B cell (primary cell): Measurements from ENCODE around the gene TDRD9. TPM values are rescaled to one million over a fixed set of nuclear protein-coding genes. Genes with fewer than 3 reads are reported as not detected.
"Not testable (repeated sequence)": the region's sequence is repeated elsewhere in the genome, so short reads cannot be mapped to it uniquely, and the experiment has no call there.

Experiments
- ATAC-seq: fragments of 200-7000 bp; cut with Tn5 transposase; one replicate; pipeline ENCODE4 v1.10.0; 2021; ENCODE audit warnings: low read depth, mild to moderate bottlenecking, moderate number of reproducible peaks, moderate library complexity
- CTCF ChIA-PET: fragments of 350-600 bp; sonication (Branson Sonifier 250); formaldehyde crosslinking; loops from one replicate; lab custom pipeline; 2021; ENCODE audit warnings: antibody characterized with exemption, inconsistent platforms; lab: Charles Lee
- POLR2A ChIA-PET: fragments of 350-600 bp; sonication (Branson Sonifier 250); formaldehyde crosslinking; loops from one replicate; lab custom pipeline; 2021; ENCODE audit warnings: antibody characterized with exemption; lab: Charles Lee
- DNase-seq: peaks from one replicate; pipeline ENCODE4 v3.0.0; 2013
- H2AFZ ChIP-seq: 2 replicates; pipeline ENCODE4 v1.6.1; 2012; ENCODE audit warnings: mild to moderate bottlenecking, low read depth, low read length; ENCODE audit not compliant: insufficient read depth, poor library complexity, severe bottlenecking
- H3K27ac ChIP-seq, 2 donors: 1 replicate in 1 of 2; 2 replicates in 1 of 2; pipeline ENCODE4 v1.5.1; 2012 to 2013; ENCODE audit warnings: low read length in 2 of 2, mild to moderate bottlenecking in 2 of 2, moderate library complexity in 1 of 2
- H3K27me3 ChIP-seq, 4 experiments: fragments of 200-600 bp in 1 of 4; sonication (generic) in 1 of 4; replicated peaks in 1 of 4; 1 replicate in 2 of 4; 2 replicates in 2 of 4; pipeline versions ENCODE4 v1.6.1 to v1.7.0; 2013 to 2016; ENCODE audit warnings: low read length in 3 of 4, mild to moderate bottlenecking in 2 of 4, mixed read lengths in 1 of 4, moderate library complexity in 1 of 4; ENCODE audit not compliant: insufficient read depth in 4 of 4, control insufficient read depth in 3 of 4; ENCODE audit errors: control extremely low read depth in 1 of 4
- H3K36me3 ChIP-seq, 2 experiments: replicated peaks in 1 of 2; 1 replicate in 1 of 2; 2 replicates in 1 of 2; pipeline versions ENCODE4 v1.6.1 to v1.7.1; 2013; ENCODE audit warnings: low read length in 1 of 2; ENCODE audit not compliant: insufficient read depth in 2 of 2, control insufficient read depth in 1 of 2; ENCODE audit errors: control extremely low read depth in 1 of 2, extremely low read depth in 1 of 2
- H3K4me1 ChIP-seq, 2 donors: fragments of 200-600 bp in 1 of 2; sonication (generic) in 1 of 2; 1 replicate in 1 of 2; 2 replicates in 1 of 2; pipeline versions ENCODE4 v1.5.1 to v1.6.1; 2013 to 2017; ENCODE audit warnings: low read length in 2 of 2; ENCODE audit not compliant: control insufficient read depth in 2 of 2, insufficient read depth in 2 of 2
- H3K4me2 ChIP-seq: replicated peaks from 2 replicates; pipeline ENCODE3; 2012; ENCODE audit warnings: mild to moderate bottlenecking, low read depth, low read length; ENCODE audit not compliant: poor library complexity, severe bottlenecking
- H3K4me3 ChIP-seq, 5 experiments: fragments of 200-600 bp in 1 of 5; sonication (generic) in 1 of 5; 1 replicate in 3 of 5; 2 replicates in 2 of 5; pipeline versions ENCODE4 v1.5.1 to v1.7.0; 2011 to 2016; ENCODE audit warnings: low read length in 4 of 5, mild to moderate bottlenecking in 4 of 5, low read depth in 2 of 5, control low read depth in 1 of 5, moderate library complexity in 1 of 5; ENCODE audit not compliant: insufficient read depth in 1 of 5; ENCODE audit errors: control extremely low read depth in 1 of 5, extremely low read depth in 1 of 5
- H3K79me2 ChIP-seq: fragments of 200-600 bp; sonication (generic); one replicate; pipeline ENCODE4 v1.6.0; 2016; ENCODE audit warnings: low read length; ENCODE audit not compliant: control insufficient read depth, insufficient read depth
- H3K9ac ChIP-seq: fragments of 200-600 bp; sonication (generic); 2 replicates; pipeline ENCODE4 v1.6.1; 2017; ENCODE audit warnings: mild to moderate bottlenecking, low read length, moderate library complexity
- H3K9me3 ChIP-seq, 3 donors: one replicate each; pipeline versions ENCODE4 v1.6.1 to v1.7.1; 2013; ENCODE audit warnings: low read length in 2 of 3; ENCODE audit not compliant: control insufficient read depth in 2 of 3, insufficient read depth in 1 of 3; ENCODE audit errors: control extremely low read depth in 1 of 3
- H4K20me1 ChIP-seq: 2 replicates; pipeline ENCODE4 v1.6.0; 2012; ENCODE audit warnings: mild to moderate bottlenecking, low read length; ENCODE audit not compliant: insufficient read depth, control insufficient read depth, poor library complexity, severe bottlenecking
- H3K27ac Mint-ChIP-seq: one replicate; pipeline ENCODE4 v1.8.0; 2021; ENCODE audit warnings: mixed read lengths
- H3K27me3 Mint-ChIP-seq: one replicate; pipeline ENCODE4 v1.8.0; 2021; ENCODE audit warnings: mixed read lengths
- H3K4me1 Mint-ChIP-seq: one replicate; pipeline ENCODE4 v1.8.0; 2021; ENCODE audit warnings: mixed read lengths
- H3K4me3 Mint-ChIP-seq: one replicate; pipeline ENCODE4 v1.8.0; 2021; ENCODE audit warnings: mixed read lengths
- H3K9me3 Mint-ChIP-seq: one replicate; pipeline ENCODE4 v1.8.0; 2022; ENCODE audit warnings: mixed read lengths; ENCODE audit not compliant: insufficient read depth
- EZH2 ChIP-seq: IDR thresholded peaks from 2 replicates; pipeline ENCODE4 v1.6.1; 2012; ENCODE audit warnings: borderline replicate concordance, low read depth, mild to moderate bottlenecking, moderate library complexity, low read length; ENCODE audit not compliant: insufficient read depth, poor library complexity, severe bottlenecking
- WGBS: methylation state at CpG from one replicate; pipeline ENCODE4 v1.1.5; 2013; ENCODE audit warnings: missing lambda C conversion rate; ENCODE audit not compliant: insufficient coverage; 5-methylcytosine and 5-hydroxymethylcytosine counted together
- intact Hi-C: fragments of 100-400 bp; cut with micrococcal nuclease; formaldehyde crosslinking; loops from one replicate; pipeline ENCODE4 v1.10.0; 2022
- polyA plus RNA-seq: library from polyadenylated mRNA; depleted of rRNA; stranded (reverse); fragments of >200 nt; gene quantifications from 2 replicates; pipeline ENCODE4 v1.2.3, GENCODE V29; 2012
- total RNA-seq, 2 donors: library from RNA; stranded (reverse); fragments of 120-200 nt in 1 of 2; gene quantifications; 1 replicate in 1 of 2; 2 replicates in 1 of 2; pipeline versions ENCODE4 v1.2.3 to v1.2.4, GENCODE V29; 2013 to 2022
- TF ChIP-seq, protein P1 (sequence below): fragments of 200-600 bp; IDR thresholded peaks from one replicate; pipeline ENCODE4 v1.8.0; 2022; ENCODE audit warnings: antibody characterized with exemption, mild to moderate bottlenecking

Gene TDRD9
- total and polyA plus RNA-seq, 2 donors (not counting 1 experiment from before 2014, with no cell fraction given): 1.1 to 2.4 TPM

DNA sequence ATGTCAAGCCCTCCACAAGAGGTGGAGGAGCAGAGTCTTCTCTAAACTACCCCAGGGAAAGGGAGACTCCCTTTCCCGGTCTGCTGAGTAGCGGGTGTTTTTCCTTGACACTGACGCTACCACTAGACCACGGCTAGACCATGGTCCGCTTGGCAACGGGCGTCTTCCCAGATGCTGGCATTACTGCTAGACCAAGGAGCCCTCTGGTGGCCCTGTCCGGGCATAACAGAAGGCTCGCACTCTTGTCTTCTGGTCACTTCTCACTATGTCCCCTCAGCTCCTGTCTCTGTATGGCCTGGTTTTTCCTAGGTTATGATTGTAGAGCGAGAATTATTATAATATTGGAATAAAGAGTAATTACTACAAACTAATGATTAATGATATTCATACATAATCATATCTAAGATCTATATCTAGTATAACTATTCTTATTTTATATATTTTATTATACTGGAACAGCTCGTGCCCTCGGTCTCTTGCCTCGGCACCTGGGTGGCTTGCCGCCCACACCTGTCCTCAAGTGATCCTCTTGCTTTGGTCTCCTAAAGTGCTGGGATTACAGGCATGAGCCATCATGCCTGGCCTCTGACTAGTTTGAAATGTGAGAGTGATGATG, 52.5 kb downstream of the TDRD9 start:
- H3K79me2 ChIP-seq, H4K20me1 ChIP-seq, H3K4me2 ChIP-seq, H3K4me1 Mint-ChIP-seq, H3K27me3 ChIP-seq, H3K36me3 ChIP-seq, H3K4me3 ChIP-seq, H3K27ac Mint-ChIP-seq, POLR2A ChIA-PET, H3K4me3 Mint-ChIP-seq, H3K9me3 Mint-ChIP-seq, ATAC-seq, H3K9ac ChIP-seq, H2AFZ ChIP-seq, H3K4me1 ChIP-seq, H3K9me3 ChIP-seq, H3K27ac ChIP-seq: not testable (repeated sequence)
- DNase-seq: peak; percentile 3
- TF ChIP-seq, protein P1, sequence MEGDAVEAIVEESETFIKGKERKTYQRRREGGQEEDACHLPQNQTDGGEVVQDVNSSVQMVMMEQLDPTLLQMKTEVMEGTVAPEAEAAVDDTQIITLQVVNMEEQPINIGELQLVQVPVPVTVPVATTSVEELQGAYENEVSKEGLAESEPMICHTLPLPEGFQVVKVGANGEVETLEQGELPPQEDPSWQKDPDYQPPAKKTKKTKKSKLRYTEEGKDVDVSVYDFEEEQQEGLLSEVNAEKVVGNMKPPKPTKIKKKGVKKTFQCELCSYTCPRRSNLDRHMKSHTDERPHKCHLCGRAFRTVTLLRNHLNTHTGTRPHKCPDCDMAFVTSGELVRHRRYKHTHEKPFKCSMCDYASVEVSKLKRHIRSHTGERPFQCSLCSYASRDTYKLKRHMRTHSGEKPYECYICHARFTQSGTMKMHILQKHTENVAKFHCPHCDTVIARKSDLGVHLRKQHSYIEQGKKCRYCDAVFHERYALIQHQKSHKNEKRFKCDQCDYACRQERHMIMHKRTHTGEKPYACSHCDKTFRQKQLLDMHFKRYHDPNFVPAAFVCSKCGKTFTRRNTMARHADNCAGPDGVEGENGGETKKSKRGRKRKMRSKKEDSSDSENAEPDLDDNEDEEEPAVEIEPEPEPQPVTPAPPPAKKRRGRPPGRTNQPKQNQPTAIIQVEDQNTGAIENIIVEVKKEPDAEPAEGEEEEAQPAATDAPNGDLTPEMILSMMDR: peak; percentile 32
- CTCF ChIA-PET: interaction anchor here (1.1 to 5.1 kb wide), 2 partner anchors 74 to 174 kb away, joined by 3 to 56 read pairs; no protein-coding TSS in a partner anchor
- H3K27me3 Mint-ChIP-seq: peaks cover 30% of the 10 kb centered on the region
- intact Hi-C loops: loop anchor here (1.0 kb wide), 1 partner anchor 172 kb away; no protein-coding TSS in a partner anchor
- 78% methylated on average over 6 of the region's 14 CpGs for WGBS

DNA sequence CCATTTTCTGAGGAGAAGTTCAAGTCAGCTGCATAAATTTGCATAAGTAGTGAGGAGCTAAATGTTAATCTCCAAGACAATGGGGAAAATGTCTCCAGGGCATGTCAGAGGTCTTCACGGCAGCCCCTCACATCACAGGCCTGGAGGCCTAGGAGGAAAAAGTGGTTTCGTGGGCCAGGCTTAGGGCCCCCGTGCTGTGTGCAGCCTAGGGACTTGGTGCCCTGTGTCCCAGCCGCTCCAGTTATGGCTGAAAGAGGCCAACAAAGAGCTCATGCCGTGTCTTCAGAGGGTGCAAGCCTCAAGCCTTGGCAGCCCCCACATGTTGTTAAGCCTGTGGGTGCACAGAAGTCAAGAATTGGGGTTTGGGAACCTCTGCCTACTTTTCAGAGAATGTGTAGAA, 55.9 kb downstream of the TDRD9 start:
- CTCF ChIA-PET: interaction anchor here (5.1 kb wide), 1 partner anchor 177 kb away, joined by 56 read pairs; no protein-coding TSS in a partner anchor
- no peak overlapping the region for H3K4me3 ChIP-seq
- H3K9me3 Mint-ChIP-seq: peaks cover 17% of the 10 kb centered on the region
- no peaks in the 10 kb centered on the region for H3K27me3 ChIP-seq
- H3K4me1 ChIP-seq: no peaks in the 10 kb centered on the region
- H3K9me3 ChIP-seq: peaks cover 0 to 15% (median 3%) of the 10 kb centered on the region in 3 donors
- H3K36me3 ChIP-seq: no peaks in the 10 kb centered on the region
- H3K4me1 Mint-ChIP-seq: no peaks in the 10 kb centered on the region
- WGBS: 89% methylated on average over 5 of the region's 5 CpGs
- TF ChIP-seq, protein P1: no peak
- no peak for TF ChIP-seq EZH2
- intact Hi-C loops: no loop called here
- no peak overlapping the region for H3K27ac ChIP-seq
- no peaks in the 10 kb centered on the region for H3K79me2 ChIP-seq
- no peak overlapping the region for H3K4me2 ChIP-seq
- no peak overlapping the region for H3K27ac Mint-ChIP-seq
- no peak for DNase-seq
- H3K27me3 Mint-ChIP-seq: peaks cover 33% of the 10 kb centered on the region
- H4K20me1 ChIP-seq: no peaks in the 10 kb centered on the region
- ATAC-seq: no peak
- no peak overlapping the region for H3K4me3 Mint-ChIP-seq
- H2AFZ ChIP-seq: no peak overlapping the region
- POLR2A ChIA-PET: interaction anchor here (0.6 kb wide), 1 partner anchor 61 kb away, joined by 3 read pairs; no protein-coding TSS in a partner anchor
- H3K9ac ChIP-seq: no peak overlapping the region
